Left kidney (tissue), 8 donors: Measurements from ENCODE around the gene PRSS56. TPM values are rescaled to one million over a fixed set of nuclear protein-coding genes. Genes with fewer than 3 reads are reported as not detected.

Source experiments
- DNase-seq: peaks from one replicate; pipeline ENCODE4 v3.0.0-alpha.2; 2013
- long read RNA-seq, 8 donors: transcript quantifications; one replicate each; lab custom pipeline, GENCODE V29; 2026
- polyA plus RNA-seq: library from polyadenylated mRNA; unstranded; fragments of 120-200 nt; gene quantifications from one replicate; pipeline ENCODE4 v1.2.1, GENCODE V29; 2013; ENCODE audit not compliant: insufficient read length

Gene PRSS56
- not detected for polyA plus RNA-seq
- long read RNA-seq, donor 1: 0 reads
- long read RNA-seq, donor 2: 0 reads
- long read RNA-seq, donor 3: 0 reads
- long read RNA-seq, donor 4: 0 reads
- long read RNA-seq, donor 5: 0 reads
- long read RNA-seq, donor 6: 0 reads
- long read RNA-seq, donor 7: 0 reads
- long read RNA-seq, donor 8: 0 reads

DNA sequence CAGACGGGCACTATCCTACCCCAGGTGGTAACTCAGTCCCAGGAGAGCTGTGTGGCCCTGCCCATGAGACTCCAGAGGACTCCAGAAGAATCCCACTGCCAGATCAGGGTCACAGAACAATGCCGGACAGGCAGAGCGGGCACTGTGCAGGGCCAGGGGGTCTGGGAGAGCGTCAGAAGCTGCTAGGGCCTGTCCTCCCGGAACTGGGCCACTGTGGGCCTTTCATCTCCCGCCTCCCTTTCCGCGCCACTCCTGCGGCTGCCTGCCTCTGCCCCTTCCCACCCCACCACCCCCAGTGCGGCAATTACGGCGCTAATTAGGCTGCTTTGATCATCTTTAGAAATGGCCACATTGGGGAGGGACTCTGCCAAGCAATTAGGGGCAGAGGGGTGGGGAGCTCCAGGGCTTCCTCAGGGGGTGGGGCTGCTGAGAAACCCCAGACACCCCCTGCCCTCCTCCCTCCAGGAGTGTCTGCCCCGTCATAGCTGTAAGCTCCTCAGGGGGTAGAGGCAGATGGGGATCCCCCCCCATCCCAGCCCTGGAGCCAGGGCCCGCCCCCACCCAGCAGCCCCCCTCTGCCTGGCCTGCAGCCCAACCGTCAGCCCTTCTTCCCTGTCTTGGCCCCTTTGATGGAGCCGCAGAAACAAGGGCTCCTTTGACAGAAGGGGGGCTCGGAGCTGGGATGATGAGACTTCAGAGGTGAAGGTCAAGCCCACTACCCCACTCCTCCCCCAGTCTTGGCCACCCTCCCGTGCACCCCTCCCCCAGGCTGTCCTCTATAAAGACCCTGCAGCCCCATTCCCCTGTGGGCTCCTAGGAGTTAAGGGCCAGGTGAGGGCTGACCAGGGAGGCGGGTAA, at the start of gene PRSS56:
TSS of gene PRSS56 (plus strand) at position 808 of the 858 bp plus-strand sequence. CDS start 211 bp downstream, outside the sequence.
- no peak for DNase-seq

DNA sequence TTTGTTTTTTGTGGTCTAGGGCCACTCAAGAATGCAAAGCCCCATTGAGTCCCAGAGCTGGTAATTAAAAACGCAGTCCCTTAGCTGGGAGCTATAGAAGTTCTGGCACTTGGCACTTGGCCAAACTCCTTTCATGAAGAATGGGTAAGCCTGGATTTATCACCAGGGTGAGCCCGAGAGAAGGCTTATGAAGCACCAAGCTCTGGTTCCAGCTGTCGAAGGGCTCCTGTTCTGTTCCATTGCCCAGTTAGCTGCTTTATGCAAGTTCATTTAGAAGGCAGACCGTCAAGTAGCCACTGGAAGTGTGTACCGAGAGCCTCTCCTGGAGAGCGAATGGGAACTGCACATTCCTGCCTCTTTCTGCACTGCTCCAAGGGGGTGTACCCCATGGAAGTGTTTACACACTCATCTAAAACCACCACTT, 46.7 kb upstream of the PRSS56 start:
- peak; percentile 62 for DNase-seq

DNA sequence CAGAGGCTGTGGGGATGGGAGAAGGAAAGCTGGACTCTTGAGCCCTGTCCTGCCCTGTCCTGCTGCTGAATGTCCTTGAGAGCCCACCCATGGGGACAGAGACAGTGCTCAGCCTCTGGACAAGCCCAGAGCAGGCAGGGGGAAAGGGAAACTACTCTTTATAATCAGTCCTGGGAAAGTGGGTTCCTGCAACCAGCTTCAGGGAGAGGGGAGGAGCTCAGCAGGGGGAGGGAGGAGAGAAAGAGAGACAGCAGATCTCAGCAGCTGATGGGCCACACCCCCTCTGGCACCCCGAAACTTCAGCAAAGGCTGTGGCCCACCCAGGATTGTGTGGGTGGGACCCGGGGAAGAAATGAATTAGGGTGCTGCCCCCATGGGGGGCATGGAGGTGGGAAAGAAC, 44.1 kb upstream of the PRSS56 start:
- no peak for DNase-seq

DNA sequence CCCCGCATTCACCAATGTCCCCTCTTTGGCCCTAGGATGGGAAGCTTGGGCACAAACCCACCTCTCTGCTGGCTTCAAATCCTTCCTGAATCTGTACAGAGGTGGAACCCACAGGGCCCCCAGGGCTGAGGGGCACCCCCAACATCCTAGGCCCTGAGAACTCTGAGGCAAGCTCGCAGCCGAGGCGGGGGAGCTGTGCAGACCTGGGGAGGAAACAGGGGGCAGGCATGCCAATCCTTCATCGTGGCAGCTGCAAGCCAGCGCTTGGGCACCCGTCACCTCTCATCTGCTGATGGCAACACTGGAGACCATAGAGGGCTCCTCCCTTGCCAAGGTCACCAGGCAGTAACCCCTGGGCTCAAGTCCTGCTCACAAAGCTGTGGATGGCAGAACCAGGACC, 43.4 kb upstream of the PRSS56 start:
- no peak for DNase-seq

DNA sequence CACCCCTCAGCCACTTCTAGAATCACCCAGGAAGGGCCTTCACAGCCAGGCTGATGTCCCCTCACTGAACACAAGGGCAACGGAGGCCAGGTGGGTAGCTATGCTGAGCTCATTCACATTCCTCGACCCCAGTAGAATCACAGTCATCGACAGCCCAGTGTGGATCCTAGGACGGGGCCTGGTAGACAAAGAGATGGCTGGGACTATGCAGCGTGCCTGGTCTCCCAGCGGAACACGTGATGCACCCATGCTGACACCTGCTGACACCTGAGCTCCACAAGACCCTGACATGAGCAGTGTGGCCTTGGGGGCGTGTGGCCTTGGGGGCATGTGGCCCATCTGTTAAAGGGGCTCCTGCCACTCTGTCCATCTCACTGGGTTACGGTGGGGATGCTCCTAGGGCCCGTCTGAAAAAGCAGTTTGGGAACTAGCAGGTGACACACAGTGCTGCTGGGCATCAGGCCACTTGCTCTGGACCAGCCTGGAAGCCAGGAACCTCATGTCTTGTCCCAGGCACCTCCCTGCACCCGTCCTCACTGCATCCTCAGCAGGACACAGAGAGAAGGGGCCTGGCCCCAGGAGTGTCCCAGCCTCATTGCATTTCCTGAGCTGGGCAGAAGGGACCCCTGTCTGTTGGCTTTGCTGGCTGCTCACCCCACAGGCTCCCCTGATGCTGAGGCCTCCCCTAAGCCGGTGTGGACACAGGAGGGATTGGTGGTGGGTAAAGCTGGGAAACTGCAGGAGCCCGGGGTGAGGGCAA, 42.3 kb upstream of the PRSS56 start:
- DNase-seq: no peak

DNA sequence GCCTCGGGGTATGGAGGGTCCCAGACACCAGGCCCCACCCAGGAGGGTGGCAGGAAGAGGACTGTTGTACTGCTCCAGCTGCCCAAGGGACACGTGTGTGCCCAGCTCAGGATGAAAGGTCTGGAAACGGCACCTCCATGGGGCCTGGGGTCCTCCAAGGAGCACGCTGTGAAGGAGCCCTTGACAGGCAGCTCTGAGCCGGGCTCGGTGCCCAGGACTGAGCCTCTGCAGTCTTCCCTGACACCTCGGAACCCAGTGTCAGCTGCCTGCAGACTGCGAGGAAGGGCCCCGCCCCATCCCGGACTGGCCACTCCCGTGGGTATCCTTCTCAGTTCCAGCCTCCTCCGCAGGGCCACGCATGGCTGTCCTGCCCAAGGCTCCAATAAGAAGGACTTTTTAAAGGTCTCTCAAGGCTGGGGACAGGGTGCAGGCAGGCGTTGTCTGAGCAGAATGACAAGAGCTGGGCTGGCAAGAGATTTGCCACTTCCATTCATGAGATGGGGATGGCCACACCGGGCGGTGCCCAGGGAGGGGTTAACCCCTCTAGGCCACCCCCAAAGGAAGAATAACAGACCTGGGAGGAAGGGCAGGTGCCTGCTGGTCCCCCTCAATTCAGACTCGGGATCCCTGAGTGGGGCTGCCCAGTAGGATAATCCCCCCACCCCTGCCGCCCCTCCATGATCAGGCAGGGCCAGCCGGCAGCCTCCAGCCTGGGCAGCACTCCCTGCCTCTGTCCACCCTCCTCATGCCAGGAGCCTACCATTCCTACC, 41.4 kb upstream of the PRSS56 start:
- DNase-seq: no peak

DNA sequence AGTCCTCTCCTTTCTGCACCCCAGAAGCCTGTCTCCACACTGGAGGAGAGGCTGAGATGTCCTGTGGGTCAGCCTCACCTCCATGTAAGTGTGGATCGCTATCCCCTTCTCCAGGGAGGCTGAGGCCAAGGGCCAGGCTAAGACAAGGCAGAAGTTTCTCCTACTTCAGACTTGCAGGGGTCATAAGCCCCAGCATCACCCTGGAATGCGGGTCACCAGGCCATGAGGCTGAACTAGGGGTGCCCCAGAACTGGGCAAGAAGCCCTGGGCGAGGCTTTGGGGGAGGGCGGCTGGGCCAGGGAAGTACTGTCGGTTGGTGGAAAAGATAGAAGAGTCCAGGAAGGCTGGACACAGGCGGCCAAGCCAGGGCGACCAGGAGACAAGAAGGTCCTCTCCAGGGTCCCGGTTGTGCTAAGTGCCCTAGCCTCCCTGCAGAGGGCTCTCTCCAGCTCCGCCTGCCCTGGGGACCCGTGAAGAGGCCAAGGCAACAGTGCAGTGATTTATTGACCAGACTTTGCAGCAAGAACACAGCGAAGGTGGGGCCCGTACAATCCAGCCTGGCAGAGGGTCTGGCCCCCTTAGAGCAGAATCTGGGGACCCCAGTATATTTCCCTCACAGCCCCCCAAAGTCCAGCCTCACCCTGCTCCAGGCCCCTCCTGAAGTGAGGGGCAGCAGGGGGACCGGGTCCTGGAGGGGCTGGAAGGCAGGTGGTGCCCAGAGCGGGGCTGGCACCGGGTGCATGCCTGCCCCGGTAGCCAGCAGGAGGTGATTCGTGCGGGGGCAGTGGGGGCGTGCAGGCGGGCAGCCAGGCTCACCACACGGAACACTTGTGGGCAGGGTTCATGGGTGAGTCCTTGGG, 40.6 kb upstream of the PRSS56 start:
- DNase-seq: no peak

DNA sequence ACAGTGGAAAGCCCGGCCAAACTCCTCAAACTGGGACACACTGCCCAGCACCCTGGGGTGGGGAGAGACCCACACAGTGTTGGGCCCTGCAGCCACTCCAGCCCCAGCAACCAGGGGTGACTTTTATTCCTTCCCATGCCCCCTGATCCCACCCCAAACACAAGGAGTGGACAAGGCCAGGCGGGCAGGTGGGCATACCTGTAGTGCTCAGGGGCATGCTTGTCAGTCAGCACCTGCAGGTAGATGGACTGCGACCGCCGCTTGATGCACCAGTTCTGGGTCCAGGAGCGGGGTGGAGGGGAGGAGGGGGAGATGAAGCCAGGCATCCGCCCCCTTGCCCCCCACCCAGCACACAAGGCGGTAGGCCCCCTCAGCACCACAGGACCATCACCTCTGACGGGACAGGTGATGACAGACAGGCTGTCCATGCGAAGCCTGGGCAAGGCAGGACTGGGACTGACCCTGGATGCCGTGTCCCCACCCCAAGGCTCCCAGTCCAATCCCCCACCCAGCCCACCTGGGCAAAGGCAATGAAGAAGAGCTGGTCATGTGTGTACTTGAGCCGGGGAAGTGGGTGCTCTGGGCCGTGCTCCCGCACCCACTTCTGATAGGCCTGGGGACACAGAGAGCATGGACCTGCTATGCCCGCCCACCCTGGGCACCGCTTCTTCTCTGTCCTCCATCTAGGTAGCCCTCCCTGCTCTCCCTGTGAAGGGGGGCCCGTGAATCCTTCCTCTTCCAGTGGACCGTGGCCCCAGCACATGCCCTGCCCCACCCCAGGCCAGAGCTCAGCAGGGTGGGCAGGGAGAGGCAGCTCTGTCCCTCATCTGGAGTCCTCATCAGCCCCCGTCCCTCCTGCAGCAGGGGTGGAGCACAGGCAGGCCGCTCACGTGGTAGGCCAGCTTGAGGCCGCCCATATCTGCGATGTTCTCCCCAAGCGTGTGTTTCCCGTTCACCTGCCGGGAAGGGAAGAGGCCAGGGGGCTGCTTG, 39.7 kb upstream of the PRSS56 start:
- DNase-seq: no peak

DNA sequence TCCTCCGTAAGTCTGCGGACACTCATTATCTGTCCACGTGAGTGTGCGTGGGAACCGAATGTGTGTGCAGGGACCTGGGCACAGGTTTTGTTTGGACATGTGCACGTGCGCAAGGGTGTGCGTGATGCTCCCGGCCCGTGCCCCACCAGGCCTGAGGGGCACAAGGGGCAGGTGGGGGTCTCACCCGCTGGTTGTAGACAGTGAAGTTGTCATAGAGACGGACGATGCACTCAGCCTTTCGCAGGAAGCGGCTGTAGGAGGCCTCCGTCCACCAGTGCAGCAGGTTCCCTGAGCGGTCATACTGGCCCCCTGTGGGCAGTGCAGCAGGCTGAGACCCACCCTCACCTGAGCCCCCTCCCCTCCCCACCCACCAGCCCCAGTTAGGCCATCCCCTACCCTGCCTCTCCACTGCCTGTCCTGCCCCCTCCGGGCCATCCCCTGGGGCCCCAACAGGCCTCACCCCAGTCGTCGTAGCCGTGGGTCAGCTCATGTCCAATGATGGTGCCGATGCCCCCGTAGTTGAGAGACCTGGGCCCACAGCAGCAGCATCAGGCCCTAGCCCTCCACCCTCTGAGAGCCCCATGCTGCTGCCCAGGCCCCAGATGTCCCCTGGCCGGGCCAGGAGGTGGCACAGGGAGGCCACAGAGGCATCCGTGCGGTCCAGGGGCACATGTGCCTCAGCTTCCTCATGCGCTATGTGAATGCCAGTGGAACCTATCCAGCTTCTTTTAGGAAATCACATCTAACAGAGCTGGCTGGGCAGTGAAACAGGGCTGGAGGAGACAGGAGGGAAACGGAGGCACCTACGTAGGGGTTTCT, 38.7 kb upstream of the PRSS56 start:
- no peak for DNase-seq

DNA sequence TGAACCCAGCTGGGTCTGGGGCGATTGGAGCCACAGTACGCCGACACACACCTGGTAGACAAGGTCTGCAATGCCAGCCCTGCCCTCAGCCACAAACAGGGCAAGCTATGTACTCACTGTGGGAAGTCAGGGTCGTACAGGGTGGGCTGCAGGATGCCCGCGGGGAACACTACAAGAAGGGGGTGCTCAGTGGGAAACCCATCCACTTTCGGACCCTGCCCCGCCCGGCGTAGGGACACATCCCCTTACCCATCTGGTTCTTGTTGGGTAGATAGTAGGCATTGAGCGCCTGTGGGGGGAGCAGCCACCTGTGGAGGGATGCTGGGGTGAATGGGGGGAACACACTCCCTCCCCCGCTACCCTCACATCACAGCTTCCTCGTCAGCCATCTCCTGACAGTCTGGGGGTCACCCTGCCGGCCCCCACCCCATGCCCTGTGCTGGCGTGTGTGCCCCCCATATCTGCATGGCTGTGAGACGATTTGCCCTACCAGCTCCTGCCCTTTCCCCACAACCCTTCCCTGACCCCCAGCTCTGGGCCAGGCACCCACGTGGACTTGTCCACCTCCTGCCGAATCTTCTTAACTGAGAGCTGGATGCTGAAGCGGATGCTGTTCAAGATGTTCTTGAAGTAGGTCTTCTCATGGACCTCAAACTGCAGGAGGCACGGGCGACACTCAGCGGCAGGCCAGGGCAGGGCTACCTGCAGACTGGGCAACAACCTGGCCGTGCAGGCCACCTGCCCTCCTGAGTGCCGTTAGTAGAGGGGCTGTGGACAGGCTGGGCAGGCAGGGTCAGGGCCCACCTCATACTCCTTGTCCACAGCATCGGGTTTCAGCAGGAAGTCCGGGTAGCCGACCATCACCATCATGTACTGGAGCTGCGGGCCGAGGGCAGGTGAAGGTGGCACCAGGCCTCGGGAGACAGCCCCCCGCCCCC, 37.6 kb upstream of the PRSS56 start:
- DNase-seq: no peak

DNA sequence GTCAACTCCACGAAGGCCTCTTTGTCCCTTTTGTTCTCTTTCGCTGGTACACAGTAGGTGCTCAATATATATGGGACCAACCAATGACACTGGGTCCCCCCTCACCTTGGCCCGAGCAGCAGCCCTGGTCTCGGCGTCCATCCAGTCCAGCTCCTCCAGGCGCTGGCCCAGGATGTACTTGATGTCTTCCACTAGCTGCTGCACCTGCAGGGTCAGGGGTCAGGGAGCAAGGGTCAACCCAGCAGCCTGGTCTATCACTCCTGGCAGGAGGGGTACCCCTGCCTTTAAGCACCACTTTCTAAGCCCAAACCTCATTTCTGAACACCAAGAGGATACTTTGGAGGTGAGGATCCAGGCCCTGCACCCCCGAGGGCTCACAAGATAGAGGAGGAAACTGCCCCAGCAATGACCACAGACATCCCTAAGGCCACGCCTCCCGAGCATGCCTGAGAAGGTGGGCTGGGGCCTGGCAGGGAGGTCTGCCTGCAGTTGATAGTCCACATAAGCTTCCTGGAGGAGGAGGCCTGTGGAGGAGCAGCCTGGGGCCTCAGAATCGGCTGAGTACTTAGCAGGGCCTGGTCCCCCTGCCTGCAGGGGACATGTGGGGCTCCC, 36.8 kb upstream of the PRSS56 start:
- DNase-seq: no peak

DNA sequence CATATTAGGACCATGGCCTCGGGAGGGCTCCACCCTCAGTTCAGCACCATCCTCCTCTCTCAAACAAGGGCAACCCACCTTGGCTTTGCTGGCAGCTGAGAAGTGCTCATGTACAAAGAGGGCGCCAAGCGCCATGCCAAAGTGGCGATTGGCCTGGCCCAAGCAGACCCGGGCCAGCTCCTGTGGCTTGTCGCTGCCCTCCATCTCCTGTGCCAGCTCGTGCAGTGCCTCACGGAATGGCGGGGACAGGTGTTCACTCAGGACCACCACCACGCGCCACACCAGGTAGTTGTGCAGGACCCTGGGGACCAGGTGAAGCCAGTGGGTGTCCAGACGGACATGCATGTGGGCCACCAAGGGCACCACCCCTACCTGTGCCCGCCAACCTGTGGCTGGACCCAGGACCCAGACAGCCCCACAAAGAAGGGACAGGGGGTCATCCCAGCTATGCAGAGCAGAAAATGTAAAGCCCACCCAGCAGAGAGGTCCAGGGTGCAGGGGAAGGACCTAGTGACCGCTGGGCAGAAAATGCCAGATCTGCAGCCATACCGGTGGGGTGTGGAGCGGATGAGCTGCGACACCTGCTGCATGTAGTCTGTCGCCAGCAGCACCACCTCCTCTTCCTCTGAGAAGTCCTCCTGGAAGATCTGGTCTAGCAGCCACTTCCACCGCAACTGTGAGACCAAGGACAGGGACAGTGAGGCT, 36.1 kb upstream of the PRSS56 start:
- no peak for DNase-seq

DNA sequence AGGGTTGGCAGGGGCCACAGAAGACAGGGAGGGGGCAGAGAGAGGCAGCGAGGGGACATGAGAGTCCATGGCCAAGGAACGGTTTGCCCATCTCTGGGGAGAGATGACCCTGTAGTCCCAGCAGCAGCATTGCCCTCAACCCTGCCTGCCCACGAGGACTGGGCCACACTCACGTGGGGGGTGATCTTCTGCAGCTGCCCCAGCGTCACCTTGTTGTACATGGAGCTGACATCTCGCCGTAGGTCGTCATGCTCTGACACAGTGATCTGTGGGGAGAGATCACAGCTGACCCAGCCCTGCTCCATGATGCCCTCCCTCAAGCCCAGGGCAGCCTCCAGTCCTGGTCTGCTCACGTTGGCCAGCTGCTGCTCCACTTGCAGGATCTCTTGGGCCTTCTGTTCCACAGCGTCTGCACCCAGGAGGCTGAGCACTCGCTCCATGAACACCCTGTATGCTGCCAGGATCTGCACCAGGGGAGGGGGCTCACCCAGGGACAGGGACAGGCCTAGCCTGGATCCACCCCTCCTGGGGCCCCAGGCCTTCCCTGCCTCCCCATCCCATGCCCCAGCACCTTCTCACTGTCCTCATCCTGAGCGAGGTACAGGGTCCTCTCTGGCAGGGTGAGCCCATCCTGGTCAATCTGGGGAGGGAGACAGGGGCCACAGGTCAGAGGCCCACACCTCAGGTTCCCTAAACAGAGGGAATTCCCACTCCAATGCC, 35.4 kb upstream of the PRSS56 start:
- DNase-seq: no peak

DNA sequence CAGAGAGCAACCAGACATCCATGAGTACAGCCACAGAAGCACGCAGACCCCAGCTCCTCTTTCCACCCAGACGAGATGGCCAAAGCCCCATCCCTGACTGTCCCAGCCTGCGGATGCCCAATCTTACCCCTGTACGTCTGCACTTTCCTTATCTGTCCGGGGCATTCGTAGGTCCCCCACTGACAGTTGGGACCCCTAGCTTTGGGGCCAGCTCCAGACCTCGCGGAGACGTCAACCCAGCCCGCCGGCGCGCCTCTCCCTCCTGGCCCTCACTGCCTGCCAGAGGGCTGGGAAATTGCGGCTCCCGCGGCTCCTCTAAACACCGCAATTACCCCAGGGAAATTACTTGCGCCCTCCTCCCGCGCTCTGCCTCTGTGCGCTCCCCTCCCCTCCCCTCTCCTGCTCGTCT, 34.8 kb upstream of the PRSS56 start:
- no peak for DNase-seq

DNA sequence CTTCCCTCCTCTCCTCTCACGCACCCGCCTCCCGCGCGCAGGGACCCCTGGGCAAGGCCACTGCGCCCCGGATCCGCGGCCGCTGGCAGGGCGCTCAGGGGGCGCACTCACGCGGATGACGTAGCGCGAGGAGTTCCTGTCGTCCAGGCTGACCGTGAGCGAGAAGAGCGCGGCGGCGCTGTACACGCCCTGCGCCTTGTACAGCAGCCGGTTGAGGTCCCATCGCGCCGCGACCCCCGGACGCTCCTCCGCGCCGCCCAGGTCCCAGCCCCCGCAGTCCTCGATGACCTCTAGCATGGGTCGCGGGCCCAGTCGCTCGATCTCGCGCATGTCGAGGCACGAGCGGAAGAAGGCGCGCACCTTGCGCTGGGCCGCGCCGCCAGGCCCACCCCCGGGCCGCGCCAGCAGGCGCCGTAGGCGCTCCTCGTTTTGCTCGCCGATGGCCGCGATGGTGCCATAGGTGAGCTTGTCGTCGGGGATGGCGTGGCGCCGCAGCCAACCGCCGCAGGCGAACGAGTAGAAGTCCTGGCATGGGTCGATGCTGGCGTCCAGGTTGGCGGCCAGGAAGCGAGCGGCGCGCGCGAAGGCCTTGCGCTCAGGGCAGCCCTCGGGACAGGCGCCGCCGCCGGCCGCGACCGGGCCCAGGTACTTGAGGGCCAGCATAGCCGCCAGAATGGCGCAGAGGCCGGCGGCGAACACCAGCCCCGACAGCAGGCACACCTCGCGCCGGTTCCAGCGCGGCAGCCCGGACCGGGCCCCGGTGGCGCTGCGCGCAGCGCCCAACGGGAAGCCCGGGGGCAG, 34.2 kb upstream of the PRSS56 start:
- DNase-seq: no peak
